HFFc6 (cell line): ENCODE results near the gene LRRC4B. TPM values are rescaled to one million over a fixed set of nuclear protein-coding genes. Genes with fewer than 3 reads are reported as not detected.
"Not testable (repeated sequence)": the region's sequence is repeated elsewhere in the genome, so short reads cannot be mapped to it uniquely, and the experiment has no call there.

Experiments
- DNase-seq: peaks from one replicate; pipeline ENCODE4 v3.0.0-alpha.2; 2018
- H3K27ac Mint-ChIP-seq: 2 replicates; pipeline ENCODE4 v1.8.0; 2020; ENCODE audit warnings: mild to moderate bottlenecking, mixed read lengths
- H3K27me3 Mint-ChIP-seq: 2 replicates; pipeline ENCODE4 v1.8.0; 2021; ENCODE audit warnings: mild to moderate bottlenecking, moderate library complexity, mixed read lengths; ENCODE audit not compliant: insufficient read depth
- H3K36me3 Mint-ChIP-seq: 2 replicates; pipeline ENCODE4 v1.8.0; 2021; ENCODE audit warnings: low read depth, mixed read lengths
- H3K4me1 Mint-ChIP-seq: 2 replicates; pipeline ENCODE4 v1.8.0; 2020; ENCODE audit warnings: low read depth, mixed read lengths
- H3K4me3 Mint-ChIP-seq: 2 replicates; pipeline ENCODE4 v1.8.0; 2020; ENCODE audit warnings: mild to moderate bottlenecking, moderate library complexity, mixed read lengths
- H3K9me3 Mint-ChIP-seq: 2 replicates; pipeline ENCODE4 v1.8.0; 2020; ENCODE audit warnings: mild to moderate bottlenecking, mixed read lengths
- CTCF ChIP-seq: fragments of 200-600 bp; sonication (generic); IDR thresholded peaks from 2 replicates; pipeline ENCODE4 v1.5.0; 2021; ENCODE audit warnings: antibody characterized with exemption, mild to moderate bottlenecking
- total RNA-seq, 6 experiments: library from RNA; stranded (reverse); fragmentation: NEBNext Ultra II Directional; extraction: Animal tissue kit (Norgen Biotek cat#: 25700); gene quantifications; 2 replicates in 1 of 6; 3 replicates in 5 of 6; pipeline ENCODE4 v1.2.3, GENCODE V29; 2021

LRRC4B gene
- total RNA-seq, 6 experiments from 2014 or later = 0.07 to 0.14 (median 0.08) TPM

DNA sequence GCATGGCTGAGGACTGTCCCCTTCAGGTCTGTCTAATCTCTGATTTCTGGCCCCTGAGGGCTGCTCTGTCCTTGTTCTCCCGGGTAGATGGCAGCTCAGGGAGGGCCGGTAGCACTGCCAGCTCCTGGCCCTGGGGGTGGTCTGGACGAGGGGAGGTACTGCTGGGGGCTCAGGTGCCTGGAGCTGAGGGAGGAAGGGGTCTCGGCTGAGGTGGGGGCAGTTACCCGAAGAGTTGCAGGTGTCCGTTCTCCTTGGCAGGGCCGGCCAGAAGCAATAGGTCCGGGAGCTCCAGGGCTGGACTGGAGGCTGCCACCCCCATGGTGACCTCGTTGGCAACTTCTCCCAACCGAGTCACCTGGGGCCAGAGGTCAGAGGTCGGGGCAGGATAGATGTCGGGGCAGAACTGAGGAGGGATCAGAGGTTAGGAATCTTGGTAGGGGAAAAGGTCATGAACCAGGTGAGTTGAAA is 93.1 kb downstream of the LRRC4B start:
- no peak overlapping the region; the same call in 1 of the 2 replicates for H3K4me3 Mint-ChIP-seq
- no peak for TF ChIP-seq CTCF
- no peaks in the 10 kb centered on the region for H3K9me3 Mint-ChIP-seq
- H3K36me3 Mint-ChIP-seq = peaks cover 3% of the 10 kb centered on the region; the same call in 1 of the 2 replicates
- H3K4me1 Mint-ChIP-seq = peaks cover 7% of the 10 kb centered on the region; the same call in 1 of the 2 replicates
- no peak overlapping the region for H3K27ac Mint-ChIP-seq
- peaks cover 4% of the 10 kb centered on the region for H3K27me3 Mint-ChIP-seq
- DNase-seq = no peak

DNA sequence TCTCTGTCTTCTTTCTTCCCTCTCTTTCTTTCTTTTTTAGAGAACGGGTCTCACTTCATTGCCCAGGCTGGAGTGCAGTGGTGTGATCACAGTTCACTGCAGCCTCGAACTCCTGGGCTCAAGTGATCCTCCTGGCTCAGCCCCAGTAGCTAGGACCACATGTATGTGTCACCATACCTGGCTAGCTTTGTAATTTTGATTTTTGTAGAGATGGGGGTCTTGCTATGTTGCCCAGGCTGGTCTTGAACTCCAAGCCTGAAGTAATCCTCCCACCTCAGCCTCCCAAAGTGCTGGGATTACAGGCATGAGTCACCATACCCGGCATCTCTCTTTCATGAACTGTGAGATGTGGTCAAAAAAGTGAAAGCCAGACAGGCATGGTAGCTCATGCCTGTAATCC is 94.9 kb downstream of the LRRC4B start:
- H3K36me3 Mint-ChIP-seq, H3K9me3 Mint-ChIP-seq, H3K4me1 Mint-ChIP-seq, H3K4me3 Mint-ChIP-seq, H3K27ac Mint-ChIP-seq, DNase-seq: not testable (repeated sequence)
- H3K27me3 Mint-ChIP-seq = peaks cover 13% of the 10 kb centered on the region

GRCh38 chr19:50468818-50469217 is 99.4 kb downstream of the LRRC4B start:
- Mint-ChIP-seq H3K4me3 (no peak overlapping the region), H3K27me3 (peaks cover 26% of the 10 kb centered on the region), H3K9me3 (no peaks in the 10 kb centered on the region), H3K4me1 (no peaks in the 10 kb centered on the region), H3K27ac (no peak overlapping the region), H3K36me3 (no peaks in the 10 kb centered on the region)
- no peak for DNase-seq
- TF ChIP-seq CTCF = no peak

GRCh38 chr19:50467566-50467965 is 100.7 kb downstream of the LRRC4B start:
- H3K9me3 Mint-ChIP-seq = no peaks in the 10 kb centered on the region
- TF ChIP-seq CTCF = no peak

More at GRCh38 chr19:50467566-50467965, 100.7 kb downstream of the LRRC4B start:
- H3K4me1 Mint-ChIP-seq = no peaks in the 10 kb centered on the region
- no peaks in the 10 kb centered on the region for H3K36me3 Mint-ChIP-seq
- H3K27ac Mint-ChIP-seq = no peak overlapping the region
- DNase-seq = no peak
- H3K4me3 Mint-ChIP-seq = no peak overlapping the region
- peaks cover 26% of the 10 kb centered on the region for H3K27me3 Mint-ChIP-seq

Other genes starting within 250 kb of the LRRC4B start
- not detected for gene KCNC3, start 239.1 kb downstream of the LRRC4B start, total RNA-seq
- gene NAPSA, start 202.8 kb downstream of the LRRC4B start, total RNA-seq = under 1 TPM in 4 of 6 experiments, not detected in 2; 0.12 to 0.66 (median 0.41) TPM
- 10 to 100 TPM; 66.6 to 76.0 (median 70.1) TPM for gene NR1H2, start 192.0 kb downstream of the LRRC4B start, total RNA-seq
- 10 to 100 TPM; 21.7 to 37.8 (median 33.7) TPM for gene POLD1, start 184.1 kb downstream of the LRRC4B start, total RNA-seq
- gene SPIB, start 149.5 kb downstream of the LRRC4B start, total RNA-seq = not detected
- gene MYBPC2, start 135.5 kb downstream of the LRRC4B start, total RNA-seq = not detected
- 100 to 1,000 TPM in 2 of 6 experiments, 10 to 100 TPM in 4; 49.1 to 113 (median 55.2) TPM for gene EMC10, start 91.9 kb downstream of the LRRC4B start, total RNA-seq
- gene GARIN5A, start 91.6 kb downstream of the LRRC4B start, total RNA-seq = 1 to 10 TPM in 1 of 6 experiments, under 1 TPM in 4, not detected in 1; 0.16 to 1.5 (median 0.28) TPM
- 10 to 100 TPM; 62.7 to 86.3 (median 72.8) TPM for gene JOSD2, start 57.2 kb downstream of the LRRC4B start, total RNA-seq
- gene ASPDH, start 54.5 kb downstream of the LRRC4B start, total RNA-seq = not detected
- gene SYT3, start 71.4 kb upstream of the LRRC4B start, total RNA-seq = not detected
- gene C19orf81, start 81.0 kb upstream of the LRRC4B start, total RNA-seq = under 1 TPM in 3 of 6 experiments, not detected in 3; 0.64 to 0.94 (median 0.68) TPM
- 10 to 100 TPM in 4 of 6 experiments, 1 to 10 TPM in 2; 5.4 to 16.7 (median 14.7) TPM for gene SHANK1, start 151.4 kb upstream of the LRRC4B start, total RNA-seq
- gene CLEC11A, start 154.9 kb upstream of the LRRC4B start, total RNA-seq = 100 to 1,000 TPM; 140 to 182 (median 164) TPM
- gene GPR32, start 202.0 kb upstream of the LRRC4B start, total RNA-seq = not detected
- not detected for gene ACP4, start 222.0 kb upstream of the LRRC4B start, total RNA-seq